Neural progenitor cell (in vitro differentiated cells): ENCODE measurements around the gene GRHL1. TPM values are rescaled to one million over a fixed set of nuclear protein-coding genes. Genes with fewer than 3 reads are reported as not detected.

ENCODE experiments used
- DNase-seq: peaks from one replicate; pipeline ENCODE4 v3.0.0-alpha.2; 2016; ENCODE audit warnings: low spot score
- H2AFZ ChIP-seq: fragments of 200-600 bp; sonication (generic); replicated peaks from 2 replicates; pipeline ENCODE4 v1.6.1; 2016; ENCODE audit warnings: antibody characterized with exemption
- H3F3A ChIP-seq: fragments of 200-600 bp; sonication (generic); 2 replicates; pipeline ENCODE4 v1.6.1; 2016; ENCODE audit warnings: antibody characterized with exemption, low read depth
- H3K27ac ChIP-seq: fragments of 200-600 bp; sonication (generic); 2 replicates; pipeline ENCODE4 v1.5.1; 2016; ENCODE audit warnings: mild to moderate bottlenecking
- H3K27me3 ChIP-seq: fragments of 200-600 bp; sonication (generic); 2 replicates; pipeline ENCODE4 v1.6.1; 2016; ENCODE audit warnings: mild to moderate bottlenecking, moderate library complexity
- H3K36me3 ChIP-seq: fragments of 200-600 bp; sonication (generic); 2 replicates; pipeline ENCODE4 v1.5.1; 2016
- H3K4me1 ChIP-seq: fragments of 200-600 bp; sonication (generic); 2 replicates; pipeline ENCODE4 v1.6.1; 2016; ENCODE audit warnings: mixed run types
- H3K4me2 ChIP-seq: fragments of 200-600 bp; sonication (generic); 2 replicates; pipeline ENCODE4 v1.6.1; 2016
- H3K4me3 ChIP-seq: fragments of 200-600 bp; sonication (generic); 2 replicates; pipeline ENCODE4 v1.5.1; 2016
- H3K79me2 ChIP-seq: fragments of 200-600 bp; sonication (generic); 2 replicates; pipeline ENCODE4 v1.6.1; 2016; ENCODE audit warnings: low read depth
- H3K9ac ChIP-seq: fragments of 200-600 bp; sonication (generic); 2 replicates; pipeline ENCODE4 v1.6.1; 2016
- H3K9me3 ChIP-seq: fragments of 200-600 bp; sonication (generic); 2 replicates; pipeline ENCODE4 v1.5.1; 2016; ENCODE audit warnings: low read depth
- H4K20me1 ChIP-seq: fragments of 200-600 bp; sonication (generic); 2 replicates; pipeline ENCODE4 v1.6.1; 2016; ENCODE audit warnings: low read depth
- H3K27ac Mint-ChIP-seq: 3 replicates; pipeline ENCODE4 v1.8.0; 2021; ENCODE audit warnings: mixed read lengths
- H3K27me3 Mint-ChIP-seq: 2 replicates; pipeline ENCODE4 v1.8.0; 2022; ENCODE audit warnings: low read depth, mild to moderate bottlenecking, inconsistent platforms, moderate library complexity, mixed read lengths; ENCODE audit not compliant: insufficient read depth
- H3K36me3 Mint-ChIP-seq: 3 replicates; pipeline ENCODE4 v1.8.0; 2021; ENCODE audit warnings: mixed read lengths
- H3K4me1 Mint-ChIP-seq: 3 replicates; pipeline ENCODE4 v1.8.0; 2021; ENCODE audit warnings: mixed read lengths
- H3K4me3 Mint-ChIP-seq: 3 replicates; pipeline ENCODE4 v1.8.0; 2021; ENCODE audit warnings: mild to moderate bottlenecking, moderate library complexity, mixed read lengths
- H3K9me3 Mint-ChIP-seq: 3 replicates; pipeline ENCODE4 v1.8.0; 2020; ENCODE audit warnings: mixed read lengths
- CTCF ChIP-seq: fragments of 200-600 bp; sonication (generic); IDR thresholded peaks from 2 replicates; pipeline ENCODE4 v1.5.1; 2017; ENCODE audit warnings: antibody characterized with exemption, mild to moderate bottlenecking
- EZH2 ChIP-seq: fragments of 200-600 bp; sonication (generic); IDR thresholded peaks from 2 replicates; pipeline ENCODE4 v1.6.1; 2017; ENCODE audit warnings: antibody characterized with exemption, mild to moderate bottlenecking, moderate library complexity
- EZH2phosphoT487 ChIP-seq: fragments of 200-600 bp; sonication (generic); IDR thresholded peaks from 2 replicates; pipeline ENCODE4 v1.6.1; 2017; ENCODE audit warnings: antibody characterized with exemption
- total RNA-seq: library from RNA; depleted of rRNA; stranded (reverse); fragments of >200 nt; gene quantifications from 2 replicates; pipeline ENCODE4 v1.2.3, GENCODE V29; 2015; ENCODE audit warnings: low replicate concordance

The GRHL1 gene
- total RNA-seq, 1 donor from 2014 or later: 5.8 TPM

- Histone ChIP-seq H3K9me3 (no peaks in the 10 kb centered on the region), H4K20me1 (no peaks in the 10 kb centered on the region), H3K4me2 (no peak overlapping the region), H3K36me3 (no peaks in the 10 kb centered on the region), H3K4me1 (peaks cover 13% of the 10 kb centered on the region), H2AFZ (no peak overlapping the region), H3K4me3 (no peak overlapping the region), H3K27ac (no peak overlapping the region), H3K9ac (no peak overlapping the region), H3K79me2 (no peaks in the 10 kb centered on the region), H3F3A (no peaks in the 10 kb centered on the region), H3K27me3 (peaks cover 6% of the 10 kb centered on the region)
- TF ChIP-seq CTCF (no peak), EZH2 (no peak), EZH2phosphoT487 (no peak)
- H3K9me3 Mint-ChIP-seq: no peaks in the 10 kb centered on the region
- H3K4me3 Mint-ChIP-seq: no peak overlapping the region
- H3K36me3 Mint-ChIP-seq: no peaks in the 10 kb centered on the region
- H3K27me3 Mint-ChIP-seq: peaks cover 8% of the 10 kb centered on the region
- no peak overlapping the region for H3K27ac Mint-ChIP-seq
- no peak for DNase-seq
- peaks cover 17% of the 10 kb centered on the region for H3K4me1 Mint-ChIP-seq
These were observed 10.1 kb upstream of the GRHL1 start for GRCh38 chr2:9941196-9941995.

GRCh38 chr2:9941996-9942390 lies 9.5 kb upstream of the GRHL1 start:
- no peak for DNase-seq
- TF ChIP-seq EZH2phosphoT487: no peak
- Mint-ChIP-seq H3K27ac (peak overlapping the region; percentile 74), H3K4me3 (no peak overlapping the region), H3K9me3 (no peaks in the 10 kb centered on the region), H3K4me1 (peaks cover 17% of the 10 kb centered on the region), H3K36me3 (no peaks in the 10 kb centered on the region), H3K27me3 (peaks cover 14% of the 10 kb centered on the region)
- H3K27ac ChIP-seq: no peak overlapping the region
- no peaks in the 10 kb centered on the region for H3F3A ChIP-seq
- H3K27me3 ChIP-seq: peaks cover 6% of the 10 kb centered on the region
- no peak overlapping the region for H3K4me2 ChIP-seq
- no peaks in the 10 kb centered on the region for H3K9me3 ChIP-seq
- no peaks in the 10 kb centered on the region for H4K20me1 ChIP-seq
- no peaks in the 10 kb centered on the region for H3K79me2 ChIP-seq
- H3K4me1 ChIP-seq: peaks cover 13% of the 10 kb centered on the region
- no peaks in the 10 kb centered on the region for H3K36me3 ChIP-seq
- no peak overlapping the region for H3K4me3 ChIP-seq
- H3K9ac ChIP-seq: no peak overlapping the region
- no peak overlapping the region for H2AFZ ChIP-seq

GRCh38 chr2:9944330-9944758 lies 7.1 kb upstream of the GRHL1 start:
- Histone ChIP-seq H2AFZ (no peak overlapping the region), H3K27me3 (peaks cover 17% of the 10 kb centered on the region), H3K9ac (no peak overlapping the region), H3K36me3 (no peaks in the 10 kb centered on the region), H3F3A (no peaks in the 10 kb centered on the region), H4K20me1 (no peaks in the 10 kb centered on the region), H3K9me3 (no peaks in the 10 kb centered on the region), H3K79me2 (no peaks in the 10 kb centered on the region), H3K4me2 (no peak overlapping the region), H3K4me1 (peaks cover 13% of the 10 kb centered on the region), H3K27ac (no peak overlapping the region), H3K4me3 (no peak overlapping the region)
- H3K27me3 Mint-ChIP-seq: peaks cover 18% of the 10 kb centered on the region
- no peaks in the 10 kb centered on the region for H3K9me3 Mint-ChIP-seq
- no peak for DNase-seq
- peaks cover 17% of the 10 kb centered on the region for H3K4me1 Mint-ChIP-seq
- no peak for TF ChIP-seq CTCF
- no peak for TF ChIP-seq EZH2
- no peak for TF ChIP-seq EZH2phosphoT487
- no peaks in the 10 kb centered on the region for H3K36me3 Mint-ChIP-seq
- no peak overlapping the region for H3K4me3 Mint-ChIP-seq
- no peak overlapping the region for H3K27ac Mint-ChIP-seq

- DNase-seq: no peak
- no peak overlapping the region for H3K4me3 ChIP-seq
- H3K4me3 Mint-ChIP-seq: no peak overlapping the region
- H4K20me1 ChIP-seq: no peaks in the 10 kb centered on the region
- no peak overlapping the region for H3K27ac Mint-ChIP-seq
- no peak overlapping the region for H2AFZ ChIP-seq
- no peaks in the 10 kb centered on the region for H3K9me3 ChIP-seq
- no peak overlapping the region for H3K4me2 ChIP-seq
- no peaks in the 10 kb centered on the region for H3K79me2 ChIP-seq
- no peak overlapping the region for H3K9ac ChIP-seq
- H3F3A ChIP-seq: peaks cover 7% of the 10 kb centered on the region
- peaks cover 2% of the 10 kb centered on the region for H3K4me1 ChIP-seq
- H3K27me3 ChIP-seq: peaks cover 29% of the 10 kb centered on the region
- no peak for TF ChIP-seq CTCF
- no peak for TF ChIP-seq EZH2
- TF ChIP-seq EZH2phosphoT487: no peak
- H3K4me1 Mint-ChIP-seq: peaks cover 11% of the 10 kb centered on the region
- no peaks in the 10 kb centered on the region for H3K36me3 ChIP-seq
- H3K36me3 Mint-ChIP-seq: no peaks in the 10 kb centered on the region
- H3K9me3 Mint-ChIP-seq: no peaks in the 10 kb centered on the region
- H3K27ac ChIP-seq: no peak overlapping the region
- H3K27me3 Mint-ChIP-seq: peaks cover 27% of the 10 kb centered on the region
These were observed 5.9 kb upstream of the GRHL1 start for GRCh38 chr2:9945596-9945995.
